Measurements from ENCODE around the gene ARGLU1.

Gene ARGLU1

DNA sequence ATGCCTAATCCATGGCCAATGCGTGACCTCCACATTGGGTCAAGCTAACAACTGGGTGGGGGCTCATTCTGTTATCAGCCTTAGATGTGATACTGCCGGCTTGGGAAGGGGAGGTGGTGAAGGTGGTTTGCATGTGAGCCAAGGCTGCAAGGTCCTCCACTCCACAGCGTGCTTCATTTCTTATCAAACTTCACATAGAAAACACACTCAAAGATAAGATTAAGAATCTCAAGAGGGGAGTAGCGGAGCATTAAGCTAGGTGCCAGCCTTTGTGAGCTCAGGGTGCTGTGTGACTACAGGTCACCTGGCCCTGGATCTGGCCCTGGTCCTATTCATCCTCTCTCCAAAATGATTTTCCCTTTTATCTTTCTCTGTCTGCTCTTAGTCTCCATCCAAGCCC is 13.3 kb upstream of the ARGLU1 start:
- DNase-seq: no peak

DNA sequence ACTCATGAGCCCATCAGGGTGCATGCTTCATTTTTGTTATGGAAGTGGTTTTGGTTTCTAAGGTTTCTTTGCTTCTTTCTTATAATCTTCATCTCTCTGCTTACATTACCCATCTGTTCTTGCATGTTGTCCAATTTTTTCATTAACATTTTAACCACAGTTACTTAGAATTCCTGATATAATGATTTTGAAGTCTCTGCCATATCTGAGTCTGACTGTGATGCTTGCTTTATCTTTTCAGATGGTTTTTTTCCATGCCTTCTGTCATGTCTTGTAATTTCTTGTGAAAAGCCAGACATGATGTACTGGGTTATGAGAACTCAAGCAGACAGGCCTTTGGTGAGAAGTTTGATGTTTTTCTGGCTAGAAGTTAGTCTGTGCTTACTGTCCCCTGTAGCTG is 8.0 kb upstream of the ARGLU1 start:
- no peak for DNase-seq

DNA sequence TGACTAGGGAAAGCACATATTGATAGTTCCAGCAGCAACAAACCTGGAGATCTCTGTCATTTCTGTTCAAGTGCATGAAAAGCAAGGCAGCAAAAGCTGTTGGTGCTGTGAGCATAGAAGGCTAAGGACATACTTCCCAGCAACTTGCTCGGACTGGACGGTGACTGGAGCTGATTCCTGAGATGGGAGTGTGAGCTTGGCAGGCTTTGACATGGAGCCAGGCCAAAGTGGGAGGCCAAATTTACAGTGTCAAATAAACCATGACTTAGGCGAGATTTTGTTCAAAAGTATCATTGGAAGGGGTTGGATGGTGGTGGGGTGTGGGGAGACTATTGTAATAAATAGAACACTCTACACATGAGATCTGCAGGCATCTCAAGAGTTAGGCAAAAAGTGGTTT is 5.9 kb upstream of the ARGLU1 start:
- no peak for DNase-seq

DNA sequence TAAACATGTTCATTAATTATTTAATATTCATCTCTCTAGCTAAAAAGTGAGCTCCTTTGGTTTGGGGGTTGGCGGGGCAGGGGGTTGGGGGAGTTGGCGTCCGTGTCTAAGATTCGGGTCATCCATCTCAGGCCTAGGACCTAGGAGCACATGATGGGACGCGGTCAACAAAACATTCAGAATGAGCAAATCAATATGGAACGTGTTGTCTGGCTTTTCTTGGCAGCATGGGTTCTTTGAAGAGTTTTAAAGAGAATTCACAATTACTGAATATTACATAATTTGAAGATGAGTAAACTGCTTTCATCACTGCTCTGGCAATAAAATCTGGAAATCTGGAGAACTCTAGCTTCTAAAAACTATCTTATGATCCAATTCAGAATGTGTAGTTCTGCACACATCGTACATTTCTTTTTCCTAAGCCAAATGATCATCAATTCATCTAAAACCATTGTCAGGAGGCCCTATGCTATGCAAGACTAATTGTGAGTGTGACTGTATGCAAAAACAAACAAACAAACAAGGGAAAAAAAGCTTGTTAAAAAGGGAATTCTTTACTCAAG is 5.4 kb upstream of the ARGLU1 start:
- no peak for DNase-seq

DNA sequence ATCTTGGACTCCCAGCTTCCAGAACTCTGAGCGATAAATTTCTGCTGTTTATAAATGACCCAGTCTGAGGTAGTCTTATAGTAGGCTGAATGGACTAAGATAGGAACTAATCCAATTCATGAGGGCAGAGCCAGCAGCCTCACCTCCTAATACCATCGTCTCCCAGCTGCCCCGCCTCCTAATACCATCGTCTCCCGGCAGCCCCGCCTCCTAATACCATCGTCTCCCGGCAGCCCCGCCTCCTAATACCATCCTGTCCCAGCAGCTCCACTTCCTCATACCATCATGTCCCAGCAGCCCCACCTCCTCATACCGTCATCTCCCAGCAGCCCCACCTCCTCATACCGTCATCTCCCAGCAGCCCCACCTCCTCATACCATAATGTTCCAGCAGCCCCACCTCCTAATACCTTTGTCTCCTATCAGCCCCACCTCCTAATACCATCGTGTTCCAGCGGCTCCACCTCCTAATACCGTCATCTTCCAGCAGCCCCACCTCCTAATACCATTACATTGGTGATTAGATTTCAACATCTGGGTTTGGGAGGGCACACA is 2.4 kb upstream of the ARGLU1 start:
- DNase-seq: no peak

DNA sequence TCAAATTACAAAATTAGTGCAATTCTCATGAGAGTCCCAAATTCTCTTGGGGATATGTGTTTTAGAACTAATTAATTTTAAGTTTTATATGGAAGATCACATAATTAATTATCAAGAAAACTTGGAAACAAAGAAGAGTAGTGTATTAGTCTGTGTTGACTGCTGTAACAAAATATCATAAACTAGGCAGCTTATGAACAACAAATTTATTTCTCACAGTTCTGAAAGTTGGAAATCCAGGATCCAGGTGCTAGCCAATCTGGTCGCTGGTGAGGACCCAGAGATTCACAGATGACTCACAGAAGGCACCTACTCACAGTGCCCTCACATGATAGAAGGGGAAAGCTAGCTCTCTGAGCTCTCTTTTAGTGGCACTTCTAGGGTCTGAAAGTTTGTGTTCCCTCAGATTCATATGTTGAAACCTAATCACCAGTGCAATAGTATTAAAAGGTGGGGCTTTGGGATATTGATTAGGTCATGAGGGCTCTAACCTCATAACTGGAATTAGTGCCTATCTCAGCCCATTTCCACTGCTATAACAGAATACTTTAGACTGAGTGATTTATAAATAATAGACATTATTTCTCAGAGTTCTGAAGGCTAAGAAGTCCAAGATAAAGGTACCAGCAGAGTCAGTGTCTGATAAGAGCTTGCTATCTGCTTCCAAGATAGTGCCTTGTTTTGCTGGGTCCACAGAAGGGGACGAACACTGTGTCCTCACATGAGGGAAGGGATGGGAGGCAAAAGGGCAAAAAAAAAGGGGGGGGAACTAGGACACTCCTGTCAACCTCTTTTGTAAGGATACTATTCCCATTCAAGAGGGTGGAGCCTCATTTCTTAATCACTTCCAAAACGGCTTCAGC is 1.5 kb upstream of the ARGLU1 start:
- no peak for DNase-seq

DNA sequence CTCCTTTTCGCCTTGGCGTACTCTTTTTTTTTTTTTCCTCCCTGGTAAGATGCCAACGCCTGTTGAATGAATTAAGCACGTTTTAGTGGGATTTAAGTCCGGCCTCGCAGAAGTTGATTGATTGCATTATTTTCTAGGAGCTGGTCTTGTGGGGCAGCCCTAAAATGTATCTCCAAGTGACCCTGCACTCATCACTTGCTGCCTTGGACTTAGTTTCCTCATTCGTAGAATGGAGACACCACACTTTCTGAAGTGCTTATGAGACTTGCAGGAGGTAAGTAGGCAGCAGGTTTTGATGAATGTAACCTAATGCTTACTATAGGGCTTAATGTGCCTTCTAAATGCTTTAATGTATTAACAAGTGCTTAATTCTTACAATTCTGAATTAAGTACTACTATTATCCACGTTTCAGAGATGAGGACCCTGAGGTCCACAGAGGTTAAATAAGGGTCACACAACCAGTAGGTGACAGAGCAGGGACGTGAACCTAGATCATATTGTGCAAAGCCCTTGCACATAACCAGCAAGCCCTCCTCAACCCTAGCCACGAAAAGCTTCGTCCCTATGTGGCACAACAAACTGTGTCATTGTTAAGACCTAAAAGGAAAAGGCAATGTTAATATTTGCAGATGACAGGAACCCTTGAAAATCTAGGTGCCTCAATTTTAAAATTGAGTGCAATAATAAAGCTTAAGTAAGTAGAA is 514 bp upstream of the ARGLU1 start:
- no peak for DNase-seq

DNA sequence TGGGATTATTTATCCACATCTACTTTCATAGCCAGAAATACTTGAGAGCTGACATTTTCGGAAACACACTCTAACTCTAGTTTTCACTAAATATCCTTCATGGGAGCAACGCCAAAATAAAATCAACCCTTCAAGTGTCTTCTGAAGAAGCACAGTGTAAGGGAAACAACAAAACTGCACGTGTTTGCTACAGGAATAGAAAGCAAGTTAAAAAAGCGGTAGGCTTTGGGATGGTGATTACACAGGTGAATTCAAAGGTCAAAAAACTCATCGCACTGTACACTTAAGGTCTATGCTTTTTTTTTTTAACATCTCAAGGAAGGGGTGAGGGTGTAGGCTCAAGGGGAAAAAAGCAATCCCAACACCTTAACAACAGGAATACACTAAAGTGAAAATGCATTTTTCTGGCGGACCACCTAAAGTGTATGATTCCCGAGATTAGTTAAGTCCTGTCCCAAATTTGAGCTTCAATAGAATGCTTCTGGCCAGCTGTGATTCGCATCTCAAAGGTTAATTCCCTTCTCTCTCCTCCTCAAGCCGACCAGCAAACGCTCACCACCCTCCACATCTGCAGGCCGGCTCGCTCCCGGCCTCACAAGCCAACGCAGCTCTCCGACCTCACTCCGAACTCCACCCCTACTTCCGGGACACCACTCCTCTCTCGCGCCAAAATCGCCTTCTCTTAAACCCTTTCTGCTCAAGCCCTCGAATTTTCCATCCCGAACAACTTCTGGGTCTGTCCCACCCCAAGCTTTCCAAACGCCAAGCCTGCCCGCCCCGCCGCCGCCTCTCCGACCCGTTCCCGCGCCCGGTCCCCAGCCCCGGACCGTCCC is 1.1 kb downstream of the ARGLU1 start:
- DNase-seq: peak; percentile 59

DNA sequence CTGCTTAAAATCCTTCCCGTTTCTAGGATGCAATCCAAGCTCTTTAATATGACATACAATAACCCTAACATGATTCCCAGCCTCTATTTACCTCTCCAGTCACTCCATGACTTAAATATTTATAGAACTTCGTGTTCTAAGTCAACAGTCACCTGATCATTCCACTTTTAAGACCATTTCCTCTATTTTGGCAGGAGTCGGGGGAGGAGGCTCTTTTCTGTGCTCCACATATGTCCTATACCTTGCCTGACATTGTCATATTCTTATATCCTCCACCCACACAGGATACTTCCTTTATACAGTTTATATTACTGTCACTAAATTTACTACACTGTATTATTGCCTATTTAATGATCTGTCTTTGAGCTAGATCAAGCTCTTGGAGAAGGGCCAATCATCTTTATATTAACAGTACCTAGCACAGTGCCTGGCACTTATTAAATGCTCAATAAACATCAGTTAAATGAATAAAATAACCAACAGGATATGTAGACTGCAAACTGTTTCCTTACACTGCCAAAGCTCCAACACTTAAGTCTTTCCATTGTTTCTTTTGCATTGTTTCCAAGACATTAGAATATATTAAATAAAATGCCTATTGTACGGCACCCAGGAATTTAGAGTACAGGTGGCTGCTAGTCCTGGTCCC is 2.7 kb downstream of the ARGLU1 start:
- no peak for DNase-seq

DNA sequence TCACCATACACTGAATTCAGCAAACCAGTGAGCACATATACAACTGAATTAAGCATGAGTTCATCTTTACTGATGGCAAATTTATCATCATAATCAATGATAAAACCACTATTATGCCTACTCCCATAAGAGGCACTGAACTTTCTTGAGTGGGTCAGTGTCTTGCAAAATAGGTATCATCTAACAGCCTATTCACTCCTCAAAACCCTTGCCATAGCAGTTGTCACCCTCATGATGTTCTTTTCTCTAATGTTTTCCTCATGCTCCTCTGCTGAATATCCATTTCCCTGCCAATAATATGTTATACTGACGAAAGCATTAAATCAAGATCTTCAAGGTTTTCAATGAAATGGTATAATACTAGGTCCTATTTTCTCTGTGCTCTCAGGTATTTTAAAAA is 5.6 kb downstream of the ARGLU1 start:
- no peak for DNase-seq

DNA sequence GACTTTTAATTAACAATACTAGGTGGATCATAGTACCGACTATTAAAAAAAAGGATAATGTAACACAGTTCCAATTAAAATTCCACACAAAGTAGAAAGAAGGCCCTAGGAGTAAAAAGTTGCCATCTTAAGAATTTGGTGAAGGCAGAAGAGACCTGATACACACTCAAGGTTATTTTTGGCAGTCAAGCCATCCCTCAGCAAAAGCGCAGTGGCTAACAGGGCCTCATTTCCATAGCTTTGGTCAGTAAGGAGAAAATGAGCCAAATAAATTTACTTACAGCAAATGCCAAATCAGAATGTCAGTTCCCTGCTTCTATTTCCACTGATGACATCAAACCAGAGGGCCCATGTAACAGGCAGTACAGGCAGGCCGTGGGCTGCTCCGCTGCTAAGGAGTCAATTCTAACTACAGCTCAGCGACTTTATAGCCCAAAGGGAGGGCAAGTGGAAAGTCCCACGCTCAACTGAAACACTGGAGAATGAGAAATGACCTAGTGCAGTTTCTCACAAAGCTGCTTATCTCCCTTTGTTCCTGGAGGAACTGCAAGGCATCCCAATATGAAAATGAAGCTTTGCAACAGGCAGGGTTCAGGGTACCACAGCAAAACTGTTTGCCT is 6.3 kb downstream of the ARGLU1 start:
- no peak for DNase-seq

DNA sequence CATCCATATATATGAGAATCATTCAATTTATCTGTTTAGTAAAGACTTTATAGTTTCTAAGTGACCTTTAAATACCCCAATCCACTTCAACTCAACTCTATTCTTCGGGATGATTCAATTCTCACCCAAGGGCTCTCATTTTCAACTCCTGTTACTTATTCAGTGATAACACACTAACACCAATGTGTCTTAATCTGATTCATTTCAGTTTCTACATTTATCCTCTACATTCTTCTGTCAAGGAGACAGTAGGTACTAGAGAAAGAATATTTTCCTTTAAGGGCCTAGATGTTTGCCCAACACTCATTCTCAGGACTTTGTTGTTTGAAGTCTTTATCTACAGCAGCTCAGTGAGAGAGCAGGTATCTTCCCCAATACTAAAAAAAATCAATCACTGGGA is 7.1 kb downstream of the ARGLU1 start:
- no peak for DNase-seq

DNA sequence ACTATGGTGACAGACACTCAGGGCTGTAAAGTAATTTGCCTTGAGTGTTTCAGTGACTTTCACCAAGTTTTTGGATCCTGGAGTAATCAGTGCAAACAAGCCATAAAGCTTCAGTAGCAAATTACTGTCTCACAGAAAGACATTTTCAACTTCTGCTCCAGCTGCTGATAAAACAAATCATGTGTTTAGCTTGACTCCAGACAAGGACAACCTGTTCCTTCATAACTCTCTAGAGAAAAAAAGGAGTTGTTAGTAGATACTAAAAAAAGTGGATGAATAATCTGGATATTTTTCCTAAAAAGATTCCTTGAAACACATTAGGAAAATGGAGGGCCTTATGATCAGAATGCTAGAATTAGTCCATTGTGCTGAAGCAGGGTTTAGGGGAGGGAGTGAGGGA is 9.4 kb downstream of the ARGLU1 start:
- no peak for DNase-seq

DNA sequence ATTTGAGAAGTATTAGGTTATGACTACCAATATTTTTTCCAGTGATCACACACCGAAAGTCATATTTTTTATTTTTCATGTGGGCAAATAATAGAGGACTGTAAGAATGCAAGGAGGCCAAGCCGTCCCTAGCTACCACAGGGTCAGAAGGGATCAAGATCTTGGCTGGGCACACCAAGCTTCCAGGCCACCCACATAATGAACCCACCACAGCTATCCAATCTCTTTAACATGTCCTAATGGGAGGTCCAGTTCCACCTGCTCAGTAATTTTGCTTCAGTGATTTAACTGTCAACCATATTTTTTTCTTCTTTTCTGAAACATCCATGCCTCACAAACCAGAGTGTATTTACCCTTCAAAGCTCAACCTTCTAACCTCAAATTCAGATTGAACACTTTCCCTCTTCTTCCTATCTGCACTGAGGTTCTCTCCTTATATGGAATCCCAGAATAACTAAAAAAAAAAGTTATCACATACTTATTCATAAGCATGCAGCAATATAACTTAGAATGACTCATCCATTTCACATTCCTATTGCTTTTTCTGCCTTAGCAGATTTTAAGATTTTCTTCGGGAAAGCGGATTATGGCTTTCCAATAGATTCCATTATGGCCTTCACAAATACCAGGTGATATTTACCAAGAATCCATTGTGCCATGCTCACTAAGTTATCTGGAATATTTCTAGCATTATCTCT is 12.2 kb downstream of the ARGLU1 start:
- no peak for DNase-seq

DNA sequence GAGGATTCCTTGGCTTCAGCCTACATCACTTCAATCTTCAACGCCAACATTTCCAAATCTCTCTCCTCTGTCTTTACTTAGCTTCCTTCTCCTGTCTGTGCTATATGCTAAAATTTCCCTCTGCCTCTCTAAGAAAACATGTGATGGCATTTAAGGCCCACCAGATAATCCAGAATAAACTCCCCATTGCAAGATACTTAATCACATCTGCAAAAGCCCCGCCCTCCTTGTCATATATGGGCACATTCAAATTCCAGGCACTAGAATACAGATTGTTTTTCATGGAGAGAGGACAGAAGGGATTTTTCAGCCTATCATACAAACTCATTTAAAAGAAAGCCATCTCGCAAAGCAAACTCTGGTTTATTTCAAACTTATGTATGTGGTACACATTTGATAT is 16.2 kb downstream of the ARGLU1 start:
- no peak for DNase-seq

DNA sequence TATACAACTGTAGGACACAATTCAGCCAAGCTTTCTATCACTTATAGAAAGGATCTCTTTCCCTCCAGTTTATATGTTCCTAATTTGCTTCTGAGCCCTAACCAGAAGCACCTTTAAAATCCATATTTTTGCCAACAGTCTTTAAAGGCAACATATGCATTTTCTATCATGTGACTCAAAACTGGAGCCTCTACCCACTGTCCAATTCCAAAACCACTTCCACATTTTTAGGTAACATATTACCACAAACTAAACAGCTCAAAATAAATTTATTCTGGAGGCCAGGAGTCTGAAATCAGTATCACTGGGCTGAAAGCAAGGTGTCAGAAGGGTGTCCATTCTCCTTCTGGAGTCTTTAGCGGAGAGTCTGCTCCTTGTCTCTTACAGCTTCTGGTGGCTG is 16.6 kb downstream of the ARGLU1 start:
- DNase-seq: no peak

DNA sequence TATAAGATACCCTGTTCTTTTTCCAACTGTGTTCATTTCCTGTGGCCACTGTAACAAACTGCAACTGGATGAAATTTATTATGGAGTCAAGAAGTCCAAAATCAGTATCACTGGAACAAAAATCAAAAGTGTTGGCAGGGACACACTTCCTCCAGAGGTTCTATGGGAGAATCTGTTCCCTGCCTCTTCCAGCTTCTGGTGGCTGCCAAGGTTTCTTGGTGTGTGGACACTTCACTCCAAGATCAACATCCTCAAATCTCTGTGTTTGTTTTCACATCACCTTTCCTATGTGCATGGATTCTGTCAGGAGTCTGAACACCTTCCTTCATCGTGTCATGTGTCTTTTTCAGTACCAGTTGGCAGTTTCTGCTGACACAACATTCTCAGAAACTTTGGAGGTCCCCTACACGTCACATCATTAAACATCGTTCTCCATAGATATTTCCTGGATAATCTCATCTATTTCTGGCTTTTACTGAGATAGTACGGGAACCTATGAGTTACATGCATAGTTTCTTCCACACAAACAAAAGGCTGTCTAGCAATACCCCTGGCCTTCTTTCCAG is 17.3 kb downstream of the ARGLU1 start:
- no peak for DNase-seq

DNA sequence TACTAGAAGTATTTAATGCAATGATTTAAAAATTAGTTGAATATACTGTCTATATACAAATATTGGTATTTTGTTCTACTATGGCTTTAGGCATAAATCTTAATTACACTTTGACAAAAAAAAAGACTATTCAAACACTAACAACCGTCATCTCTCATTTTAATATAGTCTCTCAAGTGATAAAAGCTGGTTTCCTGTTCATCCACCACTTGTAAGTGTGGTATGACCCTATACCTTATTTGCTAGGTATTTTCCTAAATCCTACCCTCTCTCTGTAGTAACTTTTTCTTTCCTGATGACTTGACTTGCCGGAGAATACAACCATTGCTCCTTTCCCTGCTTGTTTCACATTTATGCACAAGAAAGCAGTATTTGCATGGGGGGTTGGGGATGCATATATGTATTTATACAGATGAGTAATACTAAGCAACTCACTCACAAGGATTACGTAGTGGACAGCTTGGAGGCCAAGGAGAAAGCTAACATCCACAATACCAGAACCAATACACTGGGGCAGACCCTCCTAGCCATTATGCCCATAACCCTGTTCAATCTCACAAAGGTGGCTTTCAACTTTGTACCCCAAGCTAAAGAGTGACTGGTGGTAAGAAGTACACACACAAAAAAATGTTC is 19.8 kb downstream of the ARGLU1 start:
- no peak for DNase-seq

DNA sequence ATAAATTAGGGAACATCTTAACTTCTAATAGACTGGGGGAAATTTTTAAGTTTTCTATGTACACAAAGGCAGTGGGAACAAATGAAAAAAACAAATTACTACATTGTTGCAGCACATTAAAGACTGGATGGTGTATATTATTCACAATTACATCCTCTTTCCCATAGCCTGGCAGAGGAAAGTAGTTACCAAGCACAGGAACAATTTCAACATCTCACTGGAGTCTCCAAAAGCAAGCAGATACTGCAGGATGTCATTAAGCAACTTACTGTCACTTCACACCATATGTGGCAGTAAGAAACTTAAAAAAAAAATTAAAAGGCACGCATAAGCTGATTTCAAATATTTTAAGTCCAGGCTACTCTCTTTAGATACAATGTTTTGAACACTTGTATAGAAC is 26.1 kb downstream of the ARGLU1 start:
- DNase-seq: no peak

DNA sequence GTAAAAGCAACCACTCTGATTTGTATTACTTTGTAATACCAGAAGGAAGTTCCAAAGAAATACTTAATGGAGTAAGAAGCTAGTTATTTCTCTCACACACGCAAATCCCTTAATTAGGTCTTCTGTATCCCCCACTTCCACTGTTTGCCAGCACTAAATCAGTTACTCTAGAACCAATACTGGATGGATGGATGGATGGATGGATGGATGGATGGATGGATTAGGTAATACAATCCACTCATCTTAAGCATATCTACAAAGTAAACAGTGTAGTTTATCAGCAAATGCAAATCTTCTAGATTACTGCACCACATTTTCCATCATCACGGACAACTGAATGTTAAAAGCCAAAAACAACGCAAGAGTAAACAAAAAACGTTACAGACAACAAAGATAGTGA is 27.3 kb downstream of the ARGLU1 start:
- no peak for DNase-seq

DNA sequence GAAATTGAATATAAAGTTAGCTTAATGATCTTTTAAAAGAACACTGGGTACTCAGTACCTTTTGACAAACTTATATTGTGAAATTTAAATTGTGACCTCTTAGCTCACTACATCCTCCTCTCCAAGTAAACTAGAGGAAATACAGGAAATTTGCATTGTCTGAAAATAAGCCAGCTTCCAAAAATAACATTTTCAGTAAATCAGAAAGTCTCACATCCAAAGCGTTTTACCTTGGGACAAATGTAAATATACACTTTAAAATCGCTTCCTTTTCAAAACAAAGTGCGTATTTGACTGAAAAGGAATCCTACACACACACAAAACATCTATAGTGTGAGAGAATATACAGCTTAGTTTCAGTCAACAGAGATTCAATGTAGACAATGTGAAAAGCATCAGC is 30.4 kb downstream of the ARGLU1 start:
- DNase-seq: no peak

Measured in NCI-H1105 treated with DMSO at 0.1 percent for 48 hours (cell line).